DOHH2 (cell line): ENCODE measurements around the gene FAM131A.

Source experiments
- H3F3A ChIP-seq: fragments of 200-600 bp; sonication (generic), shearing (Covaris generic); 2 replicates; pipeline ENCODE4 v1.6.0; 2016; ENCODE audit warnings: antibody characterized with exemption, mild to moderate bottlenecking; ENCODE audit not compliant: control insufficient read depth, insufficient read depth
- H3K27ac ChIP-seq: fragments of 200-600 bp; sonication (generic); 2 replicates; pipeline ENCODE4 v1.5.1; 2014; ENCODE audit warnings: low read depth, mild to moderate bottlenecking, low read length, moderate library complexity
- H3K27me3 ChIP-seq: fragments of 200-600 bp; sonication (generic); 2 replicates; pipeline ENCODE4 v1.6.1; 2014; ENCODE audit warnings: mild to moderate bottlenecking, low read length, mixed read lengths; ENCODE audit not compliant: control insufficient read depth
- H3K36me3 ChIP-seq: fragments of 200-600 bp; sonication (generic); 2 replicates; pipeline ENCODE4 v1.6.1; 2014; ENCODE audit warnings: mild to moderate bottlenecking, low read length, moderate library complexity, mixed read lengths; ENCODE audit not compliant: control insufficient read depth
- H3K4me1 ChIP-seq: fragments of 200-600 bp; sonication (generic); 2 replicates; pipeline ENCODE4 v1.6.1; 2014; ENCODE audit warnings: mild to moderate bottlenecking, low read length, mixed read lengths; ENCODE audit not compliant: control insufficient read depth
- H3K4me2 ChIP-seq: fragments of 200-600 bp; sonication (generic); 2 replicates; pipeline ENCODE4 v1.6.0; 2014; ENCODE audit warnings: mild to moderate bottlenecking, low read length, moderate library complexity
- H3K4me3 ChIP-seq: fragments of 200-600 bp; sonication (generic); 2 replicates; pipeline ENCODE4 v1.5.1; 2014; ENCODE audit warnings: mild to moderate bottlenecking, low read length, mixed read lengths
- H3K79me2 ChIP-seq: fragments of 200-600 bp; sonication (generic); 2 replicates; pipeline ENCODE4 v1.6.1; 2014; ENCODE audit warnings: mild to moderate bottlenecking, low read length, mixed read lengths; ENCODE audit not compliant: control insufficient read depth
- H3K9me2 ChIP-seq: fragments of 200-600 bp; sonication (generic); replicated peaks from 2 replicates; pipeline ENCODE4 v1.6.1; 2014; ENCODE audit warnings: mild to moderate bottlenecking, low read length, mixed read lengths; ENCODE audit not compliant: control insufficient read depth
- H3K9me3 ChIP-seq: fragments of 200-600 bp; sonication (generic); 2 replicates; pipeline ENCODE4 v1.6.1; 2014; ENCODE audit warnings: antibody characterized with exemption, low read length, mixed read lengths; ENCODE audit not compliant: control insufficient read depth, insufficient read depth
- H4K20me1 ChIP-seq: fragments of 200-600 bp; sonication (generic); 2 replicates; pipeline ENCODE4 v1.6.0; 2014; ENCODE audit warnings: low read depth, mild to moderate bottlenecking, antibody characterized with exemption, low read length, moderate library complexity; ENCODE audit not compliant: control insufficient read depth, insufficient read depth
- CTCF ChIP-seq: fragments of 200-600 bp; sonication (generic); IDR thresholded peaks from one replicate; pipeline ENCODE4 v1.5.1; 2014; ENCODE audit warnings: antibody characterized with exemption, mild to moderate bottlenecking, low read depth, low read length; ENCODE audit not compliant: poor library complexity, severe bottlenecking
- EZH2phosphoT487 ChIP-seq: fragments of 200-600 bp; sonication (generic); IDR thresholded peaks from 2 replicates; pipeline ENCODE4 v1.6.1; 2017; ENCODE audit warnings: borderline replicate concordance, mild to moderate bottlenecking, antibody characterized with exemption, low read length, moderate library complexity, mixed read lengths

Gene FAM131A

GRCh38 chr3:184322731-184323487, 14.5 kb upstream of the FAM131A start:
- no peaks in the 10 kb centered on the region; the same call in 1 of the 2 replicates for H3F3A ChIP-seq
- H3K27ac ChIP-seq, result no peak overlapping the region
- H3K4me2 ChIP-seq, result no peak overlapping the region
- H3K79me2 ChIP-seq, result peaks cover 65% of the 10 kb centered on the region
- H3K27me3 ChIP-seq, result no peaks in the 10 kb centered on the region
- peaks cover 99% of the 10 kb centered on the region for H3K36me3 ChIP-seq
- H3K4me3 ChIP-seq, result no peak overlapping the region
- H3K9me2 ChIP-seq, result no peaks in the 10 kb centered on the region
- H3K9me3 ChIP-seq, result no peaks in the 10 kb centered on the region
- TF ChIP-seq CTCF (no peak), EZH2phosphoT487 (no peak)
- peaks cover 30% of the 10 kb centered on the region for H4K20me1 ChIP-seq
- peaks cover 2% of the 10 kb centered on the region for H3K4me1 ChIP-seq

- H3K9me2 ChIP-seq, result no peaks in the 10 kb centered on the region
- H3F3A ChIP-seq, result peaks cover 4% of the 10 kb centered on the region; the same call in 1 of the 2 replicates
- no peaks in the 10 kb centered on the region for H3K4me1 ChIP-seq
- H3K4me3 ChIP-seq, result no peak overlapping the region
- H4K20me1 ChIP-seq, result peaks cover 28% of the 10 kb centered on the region
- no peaks in the 10 kb centered on the region for H3K9me3 ChIP-seq
- TF ChIP-seq CTCF, result no peak
- no peak for TF ChIP-seq EZH2phosphoT487
- H3K27me3 ChIP-seq, result no peaks in the 10 kb centered on the region
- no peak overlapping the region for H3K27ac ChIP-seq
- peaks cover 99% of the 10 kb centered on the region for H3K36me3 ChIP-seq
- H3K79me2 ChIP-seq, result peaks cover 57% of the 10 kb centered on the region
- H3K4me2 ChIP-seq, result no peak overlapping the region
Measured at GRCh38 chr3:184323696-184324095, 13.7 kb upstream of the FAM131A start.

GRCh38 chr3:184325269-184325668, 12.1 kb upstream of the FAM131A start:
- H3F3A ChIP-seq, result peaks cover 11% of the 10 kb centered on the region; the same call in 1 of the 2 replicates
- H3K9me2 ChIP-seq, result no peaks in the 10 kb centered on the region
- H3K79me2 ChIP-seq, result peaks cover 42% of the 10 kb centered on the region
- no peak overlapping the region for H3K27ac ChIP-seq
- H3K27me3 ChIP-seq, result no peaks in the 10 kb centered on the region
- H3K4me2 ChIP-seq, result no peak overlapping the region
- no peaks in the 10 kb centered on the region for H3K9me3 ChIP-seq
- no peaks in the 10 kb centered on the region for H3K4me1 ChIP-seq
- H3K4me3 ChIP-seq, result no peak overlapping the region
- H4K20me1 ChIP-seq, result peaks cover 15% of the 10 kb centered on the region
- no peak for TF ChIP-seq CTCF
- no peak for TF ChIP-seq EZH2phosphoT487
- H3K36me3 ChIP-seq, result peaks cover 100% of the 10 kb centered on the region
